HCT116 (cell line): ENCODE results near the gene WNT11. TPM values are rescaled to one million over a fixed set of nuclear protein-coding genes. Genes with fewer than 3 reads are reported as not detected.

Source experiments
- ATAC-seq: fragments of 200-7000 bp; cut with Tn5 transposase; 2 replicates; pipeline ENCODE4 v1.9.1; 2020; ENCODE audit warnings: mild to moderate bottlenecking, moderate library complexity
- BruUV-seq: library from RNA; stranded (reverse); fragments of 400-500 nt; replicated peaks from 2 replicates; lab custom pipeline; 2021; lab: Mats Ljungman, UMichigan
- CTCF ChIA-PET: fragments of 300-600 bp; sonication (Branson Sonifier 250); formaldehyde crosslinking; loops from one replicate; lab custom pipeline; 2021; ENCODE audit warnings: antibody characterized with exemption; lab: Charles Lee
- POLR2A ChIA-PET: fragments of 300-600, 350-600 bp; sonication (Branson Sonifier 250); formaldehyde crosslinking; loops from one replicate; lab custom pipeline; 2021; ENCODE audit warnings: antibody characterized with exemption; lab: Charles Lee
- RAD21 ChIA-PET, 2 experiments: fragments of 300-600 bp; sonication (Branson Sonifier 250); formaldehyde crosslinking; loops; one replicate each; lab custom pipeline; 2023; ENCODE audit warnings: low total read pairs in 2 of 2; ENCODE audit not compliant: uncharacterized antibody in 2 of 2, unreplicated experiment in 2 of 2, low non-redundant PET in 1 of 2; lab: Charles Lee
- DNase-seq: peaks from one replicate; pipeline ENCODE4 v3.0.0-alpha.2; 2010; ENCODE audit warnings: low read depth, low spot score
- H2AFZ ChIP-seq: fragments of 200-600 bp; shearing (Covaris generic), sonication (generic); 2 replicates; pipeline ENCODE4 v1.6.1; 2017; ENCODE audit warnings: low read depth, mixed run types, mixed read lengths, antibody characterized with exemption, low read length; ENCODE audit not compliant: poor library complexity, severe bottlenecking
- H3K27ac ChIP-seq: 2 replicates; pipeline ENCODE4 v1.5.1; 2012; ENCODE audit warnings: low read depth, low read length
- H3K27me3 ChIP-seq: fragments of 200-600 bp; sonication (generic); 2 replicates; pipeline ENCODE4 v1.6.1; 2016; ENCODE audit warnings: mixed run types, low read length, mixed read lengths; ENCODE audit not compliant: insufficient read depth
- H3K36me3 ChIP-seq, 2 experiments: fragments of 200-500 bp in 1 of 2; fragments of 200-600 bp in 1 of 2; sonication (Bioruptor generic) in 1 of 2; sonication (generic) in 1 of 2; 2 replicates each; pipeline versions ENCODE4 v1.5.1 to v1.6.1; 2014 to 2016; ENCODE audit warnings: low read length in 2 of 2, inconsistent platforms in 1 of 2, mixed read lengths in 1 of 2, mixed run types in 1 of 2; ENCODE audit not compliant: insufficient read depth in 2 of 2, control insufficient read depth in 1 of 2
- H3K4me1 ChIP-seq, 2 experiments: fragments of 200-600 bp in 1 of 2; sonication (generic) in 1 of 2; 2 replicates each; pipeline versions ENCODE4 v1.5.1 to v1.6.1; 2012 to 2017; ENCODE audit warnings: low read length in 2 of 2, inconsistent platforms in 1 of 2, mild to moderate bottlenecking in 1 of 2, mixed read lengths in 1 of 2, mixed run types in 1 of 2, moderate library complexity in 1 of 2; ENCODE audit not compliant: insufficient read depth in 2 of 2, control insufficient read depth in 1 of 2
- H3K4me2 ChIP-seq: fragments of 200-600 bp; sonication (generic); 2 replicates; pipeline ENCODE4 v1.6.1; 2017; ENCODE audit warnings: mixed run types, low read length, mixed read lengths
- H3K4me3 ChIP-seq, 2 experiments: fragments of 200-600 bp in 1 of 2; sonication (generic) in 1 of 2; replicated peaks in 1 of 2; 2 replicates each; pipeline ENCODE4 v1.5.1; 2011 to 2016; ENCODE audit warnings: low read length in 2 of 2, control low read depth in 1 of 2, low read depth in 1 of 2, mild to moderate bottlenecking in 1 of 2, mixed read lengths in 1 of 2, mixed run types in 1 of 2
- H3K79me2 ChIP-seq: fragments of 200-600 bp; sonication (generic); 2 replicates; pipeline ENCODE4 v1.6.1; 2017; ENCODE audit warnings: mild to moderate bottlenecking, mixed run types, low read length, moderate library complexity, mixed read lengths; ENCODE audit not compliant: insufficient read depth
- H3K9ac ChIP-seq: fragments of 200-600 bp; sonication (generic); 2 replicates; pipeline ENCODE4 v1.6.1; 2016; ENCODE audit warnings: low read length, mixed read lengths
- H3K9me2 ChIP-seq: fragments of 200-600 bp; sonication (generic), shearing (Covaris generic); 2 replicates; pipeline ENCODE4 v1.6.1; 2017; ENCODE audit warnings: mixed run types, mild to moderate bottlenecking, moderate library complexity; ENCODE audit not compliant: insufficient read depth
- H3K9me3 ChIP-seq, 2 experiments: fragments of 200-500 bp in 1 of 2; fragments of 200-600 bp in 1 of 2; sonication (Bioruptor generic) in 1 of 2; sonication (generic) in 1 of 2; 2 replicates each; pipeline ENCODE4 v1.6.1; 2014 to 2017; ENCODE audit warnings: low read length in 2 of 2, mixed read lengths in 2 of 2, inconsistent platforms in 1 of 2, low read depth in 1 of 2, mild to moderate bottlenecking in 1 of 2, mixed run types in 1 of 2, moderate library complexity in 1 of 2; ENCODE audit not compliant: control insufficient read depth in 1 of 2, insufficient read depth in 1 of 2
- H4K20me1 ChIP-seq: fragments of 200-600 bp; sonication (generic), shearing (Covaris generic); 2 replicates; pipeline ENCODE4 v1.6.1; 2017; ENCODE audit warnings: mixed run types, mild to moderate bottlenecking, moderate library complexity; ENCODE audit not compliant: insufficient read depth
- CBX3 ChIP-seq: IDR thresholded peaks from 2 replicates; pipeline ENCODE4 v1.6.1; 2012; ENCODE audit warnings: low read depth
- ELF1 ChIP-seq: IDR thresholded peaks from 2 replicates; pipeline ENCODE4 v1.6.1; 2012; ENCODE audit warnings: low read depth, borderline replicate concordance
- RAD21 ChIP-seq: IDR thresholded peaks from 2 replicates; pipeline ENCODE4 v1.6.1; 2012; ENCODE audit warnings: low read depth, mild to moderate bottlenecking
- SP1 ChIP-seq: IDR thresholded peaks from 2 replicates; pipeline ENCODE4 v1.6.1; 2012; ENCODE audit warnings: low read depth
- TCF7L2 ChIP-seq: IDR thresholded peaks from 2 replicates; pipeline ENCODE4 v1.7.0; 2011; ENCODE audit warnings: borderline replicate concordance, inconsistent platforms; ENCODE audit not compliant: insufficient read depth, insufficient read length; ENCODE audit errors: extremely low read depth
- YY1 ChIP-seq: IDR thresholded peaks from 2 replicates; pipeline ENCODE4 v1.6.1; 2011; ENCODE audit warnings: low read length, low read depth, moderate library complexity, mild to moderate bottlenecking; ENCODE audit not compliant: insufficient replicate concordance; ENCODE audit errors: extremely low read depth
- intact Hi-C: fragments of 100-400 bp; cut with micrococcal nuclease; formaldehyde crosslinking; loops from 2 replicates; pipeline ENCODE4 v1.10.0; 2022
- total RNA-seq: library from RNA; stranded (reverse); gene quantifications from one replicate; pipeline ENCODE4 v1.2.1, GENCODE V29; 2021; ENCODE audit not compliant: unreplicated experiment
- TF ChIP-seq, protein P1 (sequence below): IDR thresholded peaks from 2 replicates; pipeline ENCODE4 v1.6.1; 2011; ENCODE audit warnings: mild to moderate bottlenecking, low read length, moderate library complexity; ENCODE audit not compliant: insufficient replicate concordance; ENCODE audit errors: extremely low read depth
- TF ChIP-seq, protein P2 (sequence below), 3 experiments: fragments of 200-600 bp in 1 of 3; sonication (generic) in 1 of 3; IDR thresholded peaks in 2 of 3; conservative IDR thresholded peaks in 1 of 3; 2 replicates each; pipeline ENCODE4 v1.5.1; 2012 to 2017; ENCODE audit warnings: low read depth in 2 of 3, low read length in 2 of 3, antibody characterized with exemption in 1 of 3, borderline replicate concordance in 1 of 3, control low read depth in 1 of 3, mild to moderate bottlenecking in 1 of 3, mixed read lengths in 1 of 3, mixed run types in 1 of 3, moderate library complexity in 1 of 3; ENCODE audit not compliant: insufficient read depth in 1 of 3

WNT11 gene
- total RNA-seq, 1 experiment from 2014 or later = 1.9 TPM

DNA sequence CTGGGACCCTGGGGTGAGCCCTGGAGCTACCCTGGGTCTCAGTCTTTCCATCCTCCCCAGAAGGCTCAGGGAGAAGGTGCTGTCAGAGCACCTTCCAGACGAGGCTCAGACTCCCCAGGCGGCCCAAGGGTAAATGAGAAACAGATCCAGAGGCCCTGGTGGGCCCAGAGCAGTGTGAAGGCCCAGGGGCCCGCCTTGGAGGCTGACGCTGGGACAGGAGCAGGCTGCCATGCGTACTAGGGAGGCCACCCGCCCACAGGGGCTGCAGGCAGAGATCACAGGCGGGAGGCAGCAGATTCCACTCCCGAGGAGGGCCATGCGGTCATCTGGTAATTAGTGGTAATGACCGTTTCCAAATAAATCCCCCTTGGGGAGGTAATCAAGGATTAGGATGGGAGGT is 5.2 kb downstream of the WNT11 start:
- TF ChIP-seq ELF1 (no peak), YY1 (no peak), RAD21 (no peak), SP1 (no peak), CBX3 (no peak), TCF7L2 (no peak)
- TF ChIP-seq, protein P1, sequence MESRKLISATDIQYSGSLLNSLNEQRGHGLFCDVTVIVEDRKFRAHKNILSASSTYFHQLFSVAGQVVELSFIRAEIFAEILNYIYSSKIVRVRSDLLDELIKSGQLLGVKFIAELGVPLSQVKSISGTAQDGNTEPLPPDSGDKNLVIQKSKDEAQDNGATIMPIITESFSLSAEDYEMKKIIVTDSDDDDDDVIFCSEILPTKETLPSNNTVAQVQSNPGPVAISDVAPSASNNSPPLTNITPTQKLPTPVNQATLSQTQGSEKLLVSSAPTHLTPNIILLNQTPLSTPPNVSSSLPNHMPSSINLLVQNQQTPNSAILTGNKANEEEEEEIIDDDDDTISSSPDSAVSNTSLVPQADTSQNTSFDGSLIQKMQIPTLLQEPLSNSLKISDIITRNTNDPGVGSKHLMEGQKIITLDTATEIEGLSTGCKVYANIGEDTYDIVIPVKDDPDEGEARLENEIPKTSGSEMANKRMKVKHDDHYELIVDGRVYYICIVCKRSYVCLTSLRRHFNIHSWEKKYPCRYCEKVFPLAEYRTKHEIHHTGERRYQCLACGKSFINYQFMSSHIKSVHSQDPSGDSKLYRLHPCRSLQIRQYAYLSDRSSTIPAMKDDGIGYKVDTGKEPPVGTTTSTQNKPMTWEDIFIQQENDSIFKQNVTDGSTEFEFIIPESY = no peak
- TF ChIP-seq, protein P2, sequence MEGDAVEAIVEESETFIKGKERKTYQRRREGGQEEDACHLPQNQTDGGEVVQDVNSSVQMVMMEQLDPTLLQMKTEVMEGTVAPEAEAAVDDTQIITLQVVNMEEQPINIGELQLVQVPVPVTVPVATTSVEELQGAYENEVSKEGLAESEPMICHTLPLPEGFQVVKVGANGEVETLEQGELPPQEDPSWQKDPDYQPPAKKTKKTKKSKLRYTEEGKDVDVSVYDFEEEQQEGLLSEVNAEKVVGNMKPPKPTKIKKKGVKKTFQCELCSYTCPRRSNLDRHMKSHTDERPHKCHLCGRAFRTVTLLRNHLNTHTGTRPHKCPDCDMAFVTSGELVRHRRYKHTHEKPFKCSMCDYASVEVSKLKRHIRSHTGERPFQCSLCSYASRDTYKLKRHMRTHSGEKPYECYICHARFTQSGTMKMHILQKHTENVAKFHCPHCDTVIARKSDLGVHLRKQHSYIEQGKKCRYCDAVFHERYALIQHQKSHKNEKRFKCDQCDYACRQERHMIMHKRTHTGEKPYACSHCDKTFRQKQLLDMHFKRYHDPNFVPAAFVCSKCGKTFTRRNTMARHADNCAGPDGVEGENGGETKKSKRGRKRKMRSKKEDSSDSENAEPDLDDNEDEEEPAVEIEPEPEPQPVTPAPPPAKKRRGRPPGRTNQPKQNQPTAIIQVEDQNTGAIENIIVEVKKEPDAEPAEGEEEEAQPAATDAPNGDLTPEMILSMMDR (IDR thresholded peaks at IDR 0.05 in 2 of 3, conservative IDR thresholded peaks at IDR 0.05 in 1 of 3; ENCODE audit: borderline replicate concordance in 1 of 3, insufficient read depth in 1 of 3, low read depth in 2 of 3, low read length in 2 of 3) = no peak
- ChIA-PET RAD21 (no interaction called here), POLR2A (no interaction called here), CTCF (no interaction called here)
- H2AFZ ChIP-seq = no peak overlapping the region
- peaks cover 8% of the 10 kb centered on the region; the same call in 1 of the 2 replicates for H3K27me3 ChIP-seq
- ATAC-seq = no peak
- H3K4me3 ChIP-seq = no peak overlapping the region
- no peaks in the 10 kb centered on the region for H3K9me3 ChIP-seq
- DNase-seq = no peak
- no peak overlapping the region for H3K9ac ChIP-seq
- H4K20me1 ChIP-seq = no peaks in the 10 kb centered on the region
- peaks cover 1 to 3% of the 10 kb centered on the region in 2 experiments; a peak in 2 of 4 replicates for H3K4me1 ChIP-seq
- no TSS peak for BruUV-seq
- no peaks in the 10 kb centered on the region for H3K79me2 ChIP-seq
- H3K9me2 ChIP-seq = no peaks in the 10 kb centered on the region
- H3K4me2 ChIP-seq = no peak overlapping the region
- H3K27ac ChIP-seq = no peak overlapping the region
- H3K36me3 ChIP-seq = no peaks in the 10 kb centered on the region
- intact Hi-C loops = no loop called here
